Sigmoid colon (tissue), 7 donors: ENCODE results near the gene TYMP. TPM values are rescaled to one million over a fixed set of nuclear protein-coding genes. Genes with fewer than 3 reads are reported as not detected.

Experiments used
- DNase-seq: peaks from one replicate; pipeline ENCODE4 v3.0.0-alpha.2; 2019
- H3K27ac ChIP-seq, 4 donors: fragments of 200-600 bp; sonication (generic); one replicate each; pipeline ENCODE4 v1.5.1; 2016 to 2019; ENCODE audit warnings: mild to moderate bottlenecking in 1 of 4
- H3K27me3 ChIP-seq, 3 donors: fragments of 200-600 bp; sonication (generic); one replicate each; pipeline ENCODE4 v1.5.1; 2019; ENCODE audit warnings: mild to moderate bottlenecking in 1 of 3
- H3K36me3 ChIP-seq, 4 donors: fragments of 200-600 bp; sonication (generic); one replicate each; pipeline ENCODE4 v1.5.1; 2016 to 2019
- H3K4me1 ChIP-seq, 4 donors: fragments of 200-600 bp; sonication (generic); one replicate each; pipeline ENCODE4 v1.5.1; 2017 to 2019
- H3K4me3 ChIP-seq, 4 donors: fragments of 200-600 bp; sonication (generic); one replicate each; pipeline ENCODE4 v1.5.1; 2017 to 2019; ENCODE audit warnings: mild to moderate bottlenecking in 2 of 4, moderate library complexity in 1 of 4
- H3K9me3 ChIP-seq, 4 donors: fragments of 200-600 bp in 3 of 4; sonication (generic) in 3 of 4; one replicate each; pipeline versions ENCODE4 v1.5.1 to v1.6.1; 2013 to 2019
- EP300 ChIP-seq, 4 donors: sonication (generic); formaldehyde crosslinking; IDR thresholded peaks; one replicate each; pipeline ENCODE4 v1.6.1; 2017; ENCODE audit warnings: antibody characterized with exemption in 4 of 4
- POLR2A ChIP-seq, 2 donors: fragments of 450-650 bp; IDR thresholded peaks; one replicate each; pipeline ENCODE4 v1.6.1; 2016; ENCODE audit warnings: antibody characterized with exemption in 2 of 2, mild to moderate bottlenecking in 2 of 2, moderate library complexity in 2 of 2
- POLR2AphosphoS5 ChIP-seq, 4 donors: sonication (generic); formaldehyde crosslinking; IDR thresholded peaks; one replicate each; pipeline ENCODE4 v1.6.1; 2017; ENCODE audit warnings: antibody characterized with exemption in 4 of 4
- WGBS, 2 donors: extraction: QIAGEN DNeasy Blood & Tissue Kit; methylation state at CpG; one replicate each; pipeline ENCODE4 v1.1.7; 2013; 5-methylcytosine and 5-hydroxymethylcytosine counted together
- intact Hi-C: fragments of 100-400 bp; cut with DNase I; formaldehyde crosslinking; loops from one replicate; pipeline ENCODE4 v1.15.1; 2023
- polyA plus RNA-seq, 3 donors: library from polyadenylated mRNA; stranded (reverse); fragments of 200-250 nt; gene quantifications; one replicate each; pipeline ENCODE4 v1.2.3, GENCODE V29; 2013
- total RNA-seq, 4 donors: library from RNA; depleted of rRNA; stranded (reverse); fragments of >200 nt; gene quantifications; one replicate each; pipeline ENCODE4 v1.1.0, GENCODE V29; 2016
- TF ChIP-seq, protein P1 (sequence below), 4 experiments: fragments of 450-650 bp in 3 of 4; fragments of 200-600 bp in 1 of 4; IDR thresholded peaks; one replicate each; pipeline ENCODE4 v1.5.1; 2016 to 2019; ENCODE audit warnings: antibody characterized with exemption in 4 of 4, mild to moderate bottlenecking in 3 of 4, moderate library complexity in 2 of 4
- donor health status: healthy with polysubstance abuse.
- donor health status: Bipolar disorder and iron deficiency.
- donor health status: healthy.

Gene TYMP, protein sequence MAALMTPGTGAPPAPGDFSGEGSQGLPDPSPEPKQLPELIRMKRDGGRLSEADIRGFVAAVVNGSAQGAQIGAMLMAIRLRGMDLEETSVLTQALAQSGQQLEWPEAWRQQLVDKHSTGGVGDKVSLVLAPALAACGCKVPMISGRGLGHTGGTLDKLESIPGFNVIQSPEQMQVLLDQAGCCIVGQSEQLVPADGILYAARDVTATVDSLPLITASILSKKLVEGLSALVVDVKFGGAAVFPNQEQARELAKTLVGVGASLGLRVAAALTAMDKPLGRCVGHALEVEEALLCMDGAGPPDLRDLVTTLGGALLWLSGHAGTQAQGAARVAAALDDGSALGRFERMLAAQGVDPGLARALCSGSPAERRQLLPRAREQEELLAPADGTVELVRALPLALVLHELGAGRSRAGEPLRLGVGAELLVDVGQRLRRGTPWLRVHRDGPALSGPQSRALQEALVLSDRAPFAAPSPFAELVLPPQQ
- total RNA-seq (10 to 100 TPM; 20.0 to 44.3 (median 22.5) TPM), polyA plus RNA-seq (100 to 1,000 TPM in 1 of 3 donors, 10 to 100 TPM in 2; 17.4 to 169 (median 89.5) TPM)

DNA sequence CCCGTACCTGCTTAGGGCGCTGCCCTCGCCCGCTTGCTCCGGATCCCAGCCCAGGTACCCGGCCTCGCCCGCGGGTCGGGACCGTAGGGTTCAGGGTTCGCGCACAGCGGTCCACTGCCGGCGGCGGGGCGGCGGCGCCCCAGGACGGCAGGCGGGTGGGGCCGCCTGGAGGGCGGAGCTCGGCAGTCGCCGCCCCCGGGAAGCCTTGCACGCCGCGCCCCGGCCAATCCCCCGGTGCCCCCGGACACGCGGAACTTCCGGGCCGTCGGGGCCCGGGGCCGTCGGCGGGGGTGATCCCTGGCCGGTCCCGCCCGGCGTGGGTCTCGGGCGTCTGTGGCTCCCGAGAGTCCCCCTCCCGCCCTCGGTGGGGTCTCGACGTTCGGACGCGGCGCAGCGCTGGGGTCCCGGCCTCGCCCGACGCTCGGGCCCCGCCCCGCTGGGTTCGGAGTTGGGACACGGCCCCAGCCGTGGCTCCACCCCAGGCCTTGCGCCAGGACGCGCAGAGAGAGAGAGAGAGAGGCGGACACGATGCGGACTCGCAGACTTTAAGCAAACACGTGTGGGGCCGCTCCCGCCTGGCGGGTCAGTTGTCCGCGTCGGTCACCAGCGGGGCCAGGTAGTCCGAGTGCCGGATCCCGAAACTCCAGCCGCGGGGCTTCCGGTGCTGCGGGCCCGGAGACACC is at the start of gene TYMP:
TYMP (minus strand) TSS at position 116 of the 683 bp plus-strand sequence. CDS start 303 bp downstream, outside the sequence.
- TF ChIP-seq POLR2AphosphoS5 (IDR thresholded peaks at IDR 0.05), result peak; percentile 65 to 75 (median 69)
- TF ChIP-seq, protein P1, sequence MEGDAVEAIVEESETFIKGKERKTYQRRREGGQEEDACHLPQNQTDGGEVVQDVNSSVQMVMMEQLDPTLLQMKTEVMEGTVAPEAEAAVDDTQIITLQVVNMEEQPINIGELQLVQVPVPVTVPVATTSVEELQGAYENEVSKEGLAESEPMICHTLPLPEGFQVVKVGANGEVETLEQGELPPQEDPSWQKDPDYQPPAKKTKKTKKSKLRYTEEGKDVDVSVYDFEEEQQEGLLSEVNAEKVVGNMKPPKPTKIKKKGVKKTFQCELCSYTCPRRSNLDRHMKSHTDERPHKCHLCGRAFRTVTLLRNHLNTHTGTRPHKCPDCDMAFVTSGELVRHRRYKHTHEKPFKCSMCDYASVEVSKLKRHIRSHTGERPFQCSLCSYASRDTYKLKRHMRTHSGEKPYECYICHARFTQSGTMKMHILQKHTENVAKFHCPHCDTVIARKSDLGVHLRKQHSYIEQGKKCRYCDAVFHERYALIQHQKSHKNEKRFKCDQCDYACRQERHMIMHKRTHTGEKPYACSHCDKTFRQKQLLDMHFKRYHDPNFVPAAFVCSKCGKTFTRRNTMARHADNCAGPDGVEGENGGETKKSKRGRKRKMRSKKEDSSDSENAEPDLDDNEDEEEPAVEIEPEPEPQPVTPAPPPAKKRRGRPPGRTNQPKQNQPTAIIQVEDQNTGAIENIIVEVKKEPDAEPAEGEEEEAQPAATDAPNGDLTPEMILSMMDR (IDR thresholded peaks at IDR 0.05), result no peak
- peak in 1 of 2 donors; percentile 45 for TF ChIP-seq POLR2A (IDR thresholded peaks at IDR 0.05)
- Histone ChIP-seq H3K9me3 (no peaks in the 10 kb centered on the region), H3K4me3 (peak within 1 kb of the TSS; percentile 39 to 54 (median 50)), H3K27me3 (peaks cover 33 to 64% (median 57%) of the 10 kb centered on the region in 3 donors), H3K4me1 (peaks cover 0 to 62% (median 47%) of the 10 kb centered on the region in 4 donors), H3K27ac (peak within 1 kb of the TSS; percentile 73 to 93 (median 81)), H3K36me3 (no peaks in the 10 kb centered on the region)
- intact Hi-C loops, result loop anchor here (5.0 kb wide), 3 partner anchors 32 to 283 kb away; partner anchors contain the start of genes ARSA, SYCE3 and TUBGCP6
- peak; percentile 93 for DNase-seq
- whole genome bisulfite sequencing, 2 donors, result 0 to 1% methylated on average over 92 of the region's 92 CpGs

DNA sequence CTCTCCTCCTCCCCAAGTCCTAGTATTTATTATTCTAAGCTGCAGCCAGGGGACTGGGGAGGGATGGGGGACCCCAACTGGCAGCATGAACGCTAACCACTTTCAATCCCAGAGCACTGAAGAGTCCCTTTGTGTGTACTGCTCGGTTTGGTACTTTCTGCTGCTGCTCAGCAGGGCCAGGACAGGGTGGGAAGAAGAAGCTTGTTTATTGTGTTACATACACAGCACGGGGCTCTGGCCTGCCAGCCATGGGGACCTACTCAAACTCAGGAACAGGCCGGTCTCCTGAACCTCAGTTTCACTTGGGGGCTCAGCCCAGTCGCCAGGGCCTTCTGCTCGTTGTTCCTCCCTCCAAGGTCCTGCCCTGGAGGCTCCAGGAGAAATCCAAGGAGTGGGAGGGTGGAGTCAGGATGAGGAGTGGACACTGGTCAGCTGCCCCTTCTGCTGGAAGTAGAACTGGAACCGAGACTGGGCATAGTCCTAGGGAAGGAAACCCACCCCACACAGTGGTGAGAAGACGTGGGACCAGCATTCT is 49.0 kb upstream of the TYMP start:
- H3K27me3 ChIP-seq, result peaks cover 11 to 25% (median 18%) of the 10 kb centered on the region in 3 donors
- TF ChIP-seq POLR2A (IDR thresholded peaks at IDR 0.05) (no peak), EP300 (IDR thresholded peaks at IDR 0.05) (no peak), POLR2AphosphoS5 (IDR thresholded peaks at IDR 0.05) (no peak)
- TF ChIP-seq, protein P1 (IDR thresholded peaks at IDR 0.05), result no peak
- H3K36me3 ChIP-seq, result peaks cover 0 to 5% (median 0%) of the 10 kb centered on the region in 4 donors
- H3K4me1 ChIP-seq, result peaks cover 0 to 35% (median 31%) of the 10 kb centered on the region in 4 donors
- DNase-seq, result peak; percentile 65
- intact Hi-C loops, result no loop called here
- no peaks in the 10 kb centered on the region for H3K9me3 ChIP-seq
- 77 to 79% methylated on average over 8 of the region's 8 CpGs for WGBS, 2 donors
- H3K27ac ChIP-seq, result peak overlapping the region in 1 of 4 donors; percentile 70
- peak overlapping the region in 2 of 4 donors; percentile 28 to 30 for H3K4me3 ChIP-seq

- Histone ChIP-seq H3K4me1 (peaks cover 0 to 28% (median 25%) of the 10 kb centered on the region in 4 donors), H3K4me3 (peak within 1 kb of the TSS in 3 of 4 donors; percentile 14 to 30 (median 28)), H3K27me3 (peaks cover 11 to 25% (median 18%) of the 10 kb centered on the region in 3 donors), H3K9me3 (no peaks in the 10 kb centered on the region), H3K36me3 (peaks cover 0 to 5% (median 0%) of the 10 kb centered on the region in 4 donors), H3K27ac (peak within 1 kb of the TSS in 2 of 4 donors; percentile 14 to 70)
- no peak for DNase-seq
- intact Hi-C loops, result no loop called here
- WGBS, 2 donors, result 33 to 43% methylated on average over 63 of the region's 63 CpGs
- TF ChIP-seq POLR2A (IDR thresholded peaks at IDR 0.05) (no peak), POLR2AphosphoS5 (IDR thresholded peaks at IDR 0.05) (no peak), EP300 (IDR thresholded peaks at IDR 0.05) (no peak)
- TF ChIP-seq, protein P1 (IDR thresholded peaks at IDR 0.05), result no peak
Measured at GRCh38 chr22:50577987-50578775, 48.4 kb upstream of the TYMP start, which contains the start of gene CPT1B. Gene CPT1B (minus strand): TSS chr22:50578427. CDS start chr22:50577915, 512 bp downstream.

GRCh38 chr22:50577697-50577986 is 47.8 kb upstream of the TYMP start:
- peaks cover 0 to 28% (median 25%) of the 10 kb centered on the region in 4 donors for H3K4me1 ChIP-seq
- no peaks in the 10 kb centered on the region for H3K9me3 ChIP-seq
- peak overlapping the region in 1 of 4 donors; percentile 30 for H3K4me3 ChIP-seq
- no peak overlapping the region for H3K27ac ChIP-seq
- no peak for DNase-seq
- 54 to 77% methylated on average over 23 of the region's 23 CpGs for WGBS, 2 donors
- intact Hi-C loops, result no loop called here
- TF ChIP-seq EP300 (IDR thresholded peaks at IDR 0.05), result no peak
- TF ChIP-seq, protein P1 (IDR thresholded peaks at IDR 0.05), result no peak
- TF ChIP-seq POLR2A (IDR thresholded peaks at IDR 0.05), result no peak
- TF ChIP-seq POLR2AphosphoS5 (IDR thresholded peaks at IDR 0.05), result no peak
- H3K36me3 ChIP-seq, result peaks cover 0 to 5% (median 0%) of the 10 kb centered on the region in 4 donors
- H3K27me3 ChIP-seq, result peaks cover 11 to 25% (median 18%) of the 10 kb centered on the region in 3 donors
